Measurements from ENCODE around the gene TSPEAR. TPM values are rescaled to one million over a fixed set of nuclear protein-coding genes. Genes with fewer than 3 reads are reported as not detected.
A peak's percentile ranks its signal among the peaks of the same experiment; 100 is the strongest.

The TSPEAR gene
- total and polyA plus RNA-seq, 9 of the 15 experiments (the other 6 are each of a cell fraction or from before 2014, with no cell fraction given) = not detected

GRCh38 chr21:44730951-44731579, 19.7 kb upstream of the TSPEAR start (continued):
- TF ChIP-seq CREB5 (CRISPR knock-in tag; IDR thresholded peaks at IDR 0.05) (no peak), EGR1 (conservative IDR thresholded peaks at IDR 0.05) (peak; percentile 84), HLTF (IDR thresholded peaks at IDR 0.05) (no peak), PCBP2 (IDR thresholded peaks at IDR 0.05; ENCODE audit: low read depth, low read length, poor library complexity, severe bottlenecking) (no peak), SMAD1 (IDR thresholded peaks at IDR 0.05; ENCODE audit: low read depth, low read length, partially characterized antibody) (no peak), AFF1 (IDR thresholded peaks at IDR 0.05; ENCODE audit: low read depth in 1 of 2, partially characterized antibody in 2 of 2) (no peak), POLR3G (IDR thresholded peaks at IDR 0.05; ENCODE audit: extremely low read depth, insufficient read length, insufficient replicate concordance) (no peak), MAX (CRISPR knock-in tag; IDR thresholded peaks at IDR 0.05) (no peak), CTCF (IDR thresholded peaks at IDR 0.05 in 2 of 3, conservative IDR thresholded peaks at IDR 0.05 in 1 of 3; ENCODE audit: insufficient read depth in 2 of 3, low read depth in 1 of 3, low read length in 3 of 3) (no peak), U2AF1 (optimal IDR thresholded peaks at IDR 0.05; ENCODE audit: low read depth, low read length) (no peak), TFAP4 (CRISPR knock-in tag; IDR thresholded peaks at IDR 0.05; ENCODE audit: borderline replicate concordance) (peak; percentile 49; the same call in 1 of the 2 replicates), HOXB6 (CRISPR knock-in tag; IDR thresholded peaks at IDR 0.05; ENCODE audit: borderline replicate concordance) (no peak), MCM3 (IDR thresholded peaks at IDR 0.05) (no peak), DMBX1 (CRISPR knock-in tag; IDR thresholded peaks at IDR 0.05; ENCODE audit: borderline replicate concordance) (no peak), CCAR2 (IDR thresholded peaks at IDR 0.05; ENCODE audit: low read depth, low read length) (no peak)
- TF ChIP-seq, protein P1, sequence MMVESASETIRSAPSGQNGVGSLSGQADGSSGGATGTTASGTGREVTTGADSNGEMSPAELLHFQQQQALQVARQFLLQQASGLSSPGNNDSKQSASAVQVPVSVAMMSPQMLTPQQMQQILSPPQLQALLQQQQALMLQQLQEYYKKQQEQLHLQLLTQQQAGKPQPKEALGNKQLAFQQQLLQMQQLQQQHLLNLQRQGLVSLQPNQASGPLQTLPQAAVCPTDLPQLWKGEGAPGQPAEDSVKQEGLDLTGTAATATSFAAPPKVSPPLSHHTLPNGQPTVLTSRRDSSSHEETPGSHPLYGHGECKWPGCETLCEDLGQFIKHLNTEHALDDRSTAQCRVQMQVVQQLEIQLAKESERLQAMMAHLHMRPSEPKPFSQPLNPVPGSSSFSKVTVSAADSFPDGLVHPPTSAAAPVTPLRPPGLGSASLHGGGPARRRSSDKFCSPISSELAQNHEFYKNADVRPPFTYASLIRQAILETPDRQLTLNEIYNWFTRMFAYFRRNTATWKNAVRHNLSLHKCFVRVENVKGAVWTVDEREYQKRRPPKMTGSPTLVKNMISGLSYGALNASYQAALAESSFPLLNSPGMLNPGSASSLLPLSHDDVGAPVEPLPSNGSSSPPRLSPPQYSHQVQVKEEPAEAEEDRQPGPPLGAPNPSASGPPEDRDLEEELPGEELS (CRISPR knock-in tag; IDR thresholded peaks at IDR 0.05; ENCODE audit: borderline replicate concordance) = no peak
